OCI-LY7 (cell line): ENCODE data around the gene S100A8.

ENCODE experiments used
- EZH2phosphoT487 ChIP-seq: fragments of 200-600 bp; sonication (generic); IDR thresholded peaks from 2 replicates; pipeline ENCODE4 v1.6.1; 2018; ENCODE audit warnings: low read depth, borderline replicate concordance, mild to moderate bottlenecking, mixed run types, antibody characterized with exemption, low read length, moderate library complexity, mixed read lengths
- TF ChIP-seq, protein P1 (sequence below): fragments of 200-600 bp; sonication (generic); conservative IDR thresholded peaks from 2 replicates; pipeline ENCODE4 v1.5.1; 2014; ENCODE audit warnings: mild to moderate bottlenecking, antibody characterized with exemption, low read length, moderate library complexity, mixed read lengths

DNA sequence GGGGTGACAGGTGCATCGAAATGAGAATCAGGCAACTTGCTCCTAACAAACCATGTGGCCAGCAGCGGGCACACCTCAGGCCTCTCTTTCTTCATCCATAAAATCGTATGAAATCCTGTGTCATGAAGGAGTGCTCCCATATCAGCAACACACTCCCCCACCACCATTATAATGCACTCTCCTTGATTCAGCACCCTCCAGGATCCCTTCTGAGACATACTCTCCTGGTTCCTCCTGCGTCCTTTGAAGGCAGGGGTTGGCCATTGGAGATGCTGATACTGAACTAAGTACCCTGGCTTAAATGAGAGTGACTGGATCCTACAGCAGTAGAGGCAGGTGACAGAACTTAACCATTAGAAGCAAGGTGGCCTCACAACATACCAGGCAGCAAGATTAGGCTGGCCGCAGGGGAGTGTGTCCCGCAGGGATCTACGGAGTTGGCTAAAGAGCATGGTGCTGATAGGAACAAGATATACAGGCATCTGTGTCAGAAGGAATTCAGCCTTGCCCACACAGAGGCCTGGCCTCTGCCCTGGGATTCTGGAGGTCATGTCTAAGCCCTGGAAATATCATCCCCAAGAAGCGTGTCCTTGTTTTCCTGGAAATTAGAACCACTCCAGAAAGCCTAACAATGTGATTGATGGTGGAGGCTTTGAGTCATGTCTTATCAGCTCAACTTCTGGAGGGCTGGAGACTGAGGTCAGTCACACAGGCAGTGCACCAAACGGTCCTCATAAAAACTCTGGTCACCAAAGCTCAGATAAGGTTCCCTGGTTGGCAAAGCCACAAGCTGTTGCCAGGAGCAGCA lies 42.2 kb upstream of the S100A8 start:
- TF ChIP-seq, protein P1, sequence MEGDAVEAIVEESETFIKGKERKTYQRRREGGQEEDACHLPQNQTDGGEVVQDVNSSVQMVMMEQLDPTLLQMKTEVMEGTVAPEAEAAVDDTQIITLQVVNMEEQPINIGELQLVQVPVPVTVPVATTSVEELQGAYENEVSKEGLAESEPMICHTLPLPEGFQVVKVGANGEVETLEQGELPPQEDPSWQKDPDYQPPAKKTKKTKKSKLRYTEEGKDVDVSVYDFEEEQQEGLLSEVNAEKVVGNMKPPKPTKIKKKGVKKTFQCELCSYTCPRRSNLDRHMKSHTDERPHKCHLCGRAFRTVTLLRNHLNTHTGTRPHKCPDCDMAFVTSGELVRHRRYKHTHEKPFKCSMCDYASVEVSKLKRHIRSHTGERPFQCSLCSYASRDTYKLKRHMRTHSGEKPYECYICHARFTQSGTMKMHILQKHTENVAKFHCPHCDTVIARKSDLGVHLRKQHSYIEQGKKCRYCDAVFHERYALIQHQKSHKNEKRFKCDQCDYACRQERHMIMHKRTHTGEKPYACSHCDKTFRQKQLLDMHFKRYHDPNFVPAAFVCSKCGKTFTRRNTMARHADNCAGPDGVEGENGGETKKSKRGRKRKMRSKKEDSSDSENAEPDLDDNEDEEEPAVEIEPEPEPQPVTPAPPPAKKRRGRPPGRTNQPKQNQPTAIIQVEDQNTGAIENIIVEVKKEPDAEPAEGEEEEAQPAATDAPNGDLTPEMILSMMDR: no peak
- TF ChIP-seq EZH2phosphoT487: no peak
